Globus pallidus (tissue), 1 donor: ENCODE measurements around the gene CYP4A11.
"Not testable (repeated sequence)": the region's sequence is repeated elsewhere in the genome, so short reads cannot be mapped to it uniquely, and the experiment has no call there.

Experiments
- DNase-seq: peaks from one replicate; pipeline ENCODE4 v3.0.0-alpha.2; 2015; ENCODE audit warnings: low spot score

The CYP4A11 gene

GRCh38 chr1:46927249-46927835 is 13.9 kb downstream of the CYP4A11 start:
- no peak for DNase-seq

- no peak for DNase-seq
Observed at GRCh38 chr1:46910790-46911189, 30.5 kb downstream of the CYP4A11 start.

- no peak for DNase-seq
Observed at GRCh38 chr1:46903481-46903880, 37.8 kb downstream of the CYP4A11 start.

- DNase-seq: no peak
Observed at GRCh38 chr1:46900401-46900800, 40.9 kb downstream of the CYP4A11 start.

- not testable (repeated sequence) for DNase-seq
Observed at GRCh38 chr1:46881656-46882055, 59.6 kb downstream of the CYP4A11 start.
